HepG2 (cell line): ENCODE measurements around the gene WFDC11. TPM values are rescaled to one million over a fixed set of nuclear protein-coding genes. Genes with fewer than 3 reads are reported as not detected.

Experiments used
- ATAC-seq: fragments of 200-7000 bp; cut with Tn5 transposase; 3 replicates; pipeline ENCODE4 v1.9.1; 2020; ENCODE audit warnings: mild to moderate bottlenecking, moderate library complexity
- BruUV-seq: library from RNA; stranded (reverse); fragments of 400-500 nt; replicated peaks from 2 replicates; lab custom pipeline; 2021; lab: Mats Ljungman, UMichigan
- CTCF ChIA-PET: fragments of 300-600 bp; formaldehyde crosslinking; extraction: SDS; loops from one replicate; lab custom pipeline; 2021; ENCODE audit warnings: low total read pairs, inconsistent platforms, low intra/inter-chr PET ratio; lab: Yijun Ruan, JAX
- POLR2A ChIA-PET: fragments of 350-600 bp; sonication (Branson Sonifier 250); formaldehyde crosslinking; loops from one replicate; lab custom pipeline; 2020; ENCODE audit warnings: antibody characterized with exemption, inconsistent platforms; lab: Yijun Ruan, JAX
- DNase-seq: peaks from one replicate; pipeline ENCODE4 v3.0.0-alpha.2; 2015; ENCODE audit warnings: low spot score
- FAIRE-seq: peaks from 3 replicates; lab custom pipeline; 2011; peaks lifted over from hg19 to GRCh38; lab: Jason Lieb, UNC
- H2AFZ ChIP-seq: one replicate; pipeline ENCODE4 v1.6.1; 2011; ENCODE audit warnings: low read length, inconsistent platforms
- H3K27ac ChIP-seq: fragments of 300-600 bp; 3 replicates; pipeline ENCODE4 v1.8.0; 2011; ENCODE audit warnings: mixed run types, mild to moderate bottlenecking, mixed read lengths, low read length, inconsistent platforms; ENCODE audit not compliant: insufficient read depth; ENCODE audit errors: extremely low read length
- H3K27me3 ChIP-seq, 2 experiments: fragments of 200-600 bp in 1 of 2; 2 replicates in 1 of 2; 3 replicates in 1 of 2; pipeline versions ENCODE4 v1.6.0 to v1.8.0; 2011; ENCODE audit warnings: low read length in 2 of 2, mild to moderate bottlenecking in 2 of 2, moderate library complexity in 2 of 2, inconsistent platforms in 1 of 2; ENCODE audit not compliant: insufficient read depth in 2 of 2, control insufficient read depth in 1 of 2
- H3K36me3 ChIP-seq, 2 experiments: fragments of 200-600 bp in 1 of 2; replicated peaks in 1 of 2; 2 replicates in 1 of 2; 3 replicates in 1 of 2; pipeline versions ENCODE4 v1.5.1 to v1.8.0; 2011; ENCODE audit warnings: low read length in 2 of 2, inconsistent platforms in 1 of 2; ENCODE audit not compliant: insufficient read depth in 2 of 2, control insufficient read depth in 1 of 2
- H3K4me1 ChIP-seq: 2 replicates; pipeline ENCODE4 v1.5.1; 2012; ENCODE audit warnings: low read length, inconsistent platforms; ENCODE audit not compliant: insufficient read depth
- H3K4me2 ChIP-seq: 2 replicates; pipeline ENCODE4 v1.6.0; 2011; ENCODE audit warnings: low read depth, low read length, inconsistent platforms
- H3K4me3 ChIP-seq, 3 experiments: fragments of 200-600 bp in 1 of 3; sonication (generic), shearing (Covaris generic) in 1 of 3; replicated peaks in 1 of 3; 2 replicates each; pipeline ENCODE4 v1.5.1; 2011 to 2016; ENCODE audit warnings: low read length in 3 of 3, inconsistent platforms in 2 of 3, low read depth in 2 of 3, mild to moderate bottlenecking in 2 of 3, control low read depth in 1 of 3, mixed read lengths in 1 of 3; ENCODE audit not compliant: insufficient read depth in 1 of 3
- H3K79me2 ChIP-seq: one replicate; pipeline ENCODE4 v1.6.1; 2011; ENCODE audit warnings: low read length, inconsistent platforms; ENCODE audit not compliant: insufficient read depth
- H3K9ac ChIP-seq: 2 replicates; pipeline ENCODE4 v1.6.0; 2011; ENCODE audit warnings: mild to moderate bottlenecking, low read depth, low read length, inconsistent platforms; ENCODE audit not compliant: insufficient read depth
- H3K9me3 ChIP-seq: 2 replicates; pipeline ENCODE4 v1.5.1; 2012; ENCODE audit warnings: mild to moderate bottlenecking, low read length
- H4K20me1 ChIP-seq: 2 replicates; pipeline ENCODE4 v1.6.0; 2011; ENCODE audit warnings: inconsistent platforms, mild to moderate bottlenecking, low read length, moderate library complexity; ENCODE audit not compliant: insufficient read depth
- GATA4 ChIP-seq: sonication (generic); IDR thresholded peaks from 2 replicates; pipeline ENCODE4 v1.6.1; 2016; ENCODE audit warnings: antibody characterized with exemption, low read depth, borderline replicate concordance
- HMGXB4 ChIP-seq, 2 experiments: sonication (generic) in 1 of 2; formaldehyde crosslinking in 1 of 2; IDR thresholded peaks; 2 replicates each; pipeline versions ENCODE4 v1.4.0 to v1.6.1; 2018 to 2020; ENCODE audit warnings: missing genetic modification reagents in 2 of 2, borderline replicate concordance in 1 of 2, low read depth in 1 of 2, mild to moderate bottlenecking in 1 of 2, missing biosample characterization in 1 of 2
- HNRNPK ChIP-seq: fragments of 200-400 bp; formaldehyde crosslinking; IDR thresholded peaks from 2 replicates; pipeline ENCODE4 v1.6.1; 2018; ENCODE audit warnings: low read length, low read depth, moderate library complexity, mild to moderate bottlenecking; ENCODE audit not compliant: poor library complexity, severe bottlenecking
- HOXA5 ChIP-seq: sonication (generic); formaldehyde crosslinking; IDR thresholded peaks from 2 replicates; pipeline ENCODE4 v1.4.0; 2020; ENCODE audit warnings: missing genetic modification reagents
- NFE2L1 ChIP-seq: sonication (generic); formaldehyde crosslinking; IDR thresholded peaks from 2 replicates; pipeline ENCODE4 v1.4.0; 2020; ENCODE audit warnings: missing genetic modification reagents, mild to moderate bottlenecking, borderline replicate concordance
- NFYB ChIP-seq: sonication (generic); formaldehyde crosslinking; IDR thresholded peaks from 2 replicates; pipeline ENCODE4 v1.4.0; 2020; ENCODE audit warnings: missing genetic modification reagents
- SP1 ChIP-seq, 2 experiments: fragments of 450-650 bp in 1 of 2; sonication (generic) in 1 of 2; formaldehyde crosslinking in 1 of 2; IDR thresholded peaks; 2 replicates each; pipeline versions ENCODE4 v1.4.0 to v1.6.1; 2016 to 2020; ENCODE audit warnings: missing genetic modification reagents in 1 of 2
- TMF1 ChIP-seq: sonication (generic); formaldehyde crosslinking; IDR thresholded peaks from 2 replicates; pipeline ENCODE4 v1.8.1; 2022; ENCODE audit warnings: low read depth, missing genetic modification reagents
- ZNF260 ChIP-seq: sonication (generic); formaldehyde crosslinking; IDR thresholded peaks from 2 replicates; pipeline ENCODE4 v1.4.0; 2020; ENCODE audit warnings: missing genetic modification reagents, low read depth, mild to moderate bottlenecking, borderline replicate concordance
- ZNF34 ChIP-seq: sonication (generic); formaldehyde crosslinking; IDR thresholded peaks from 2 replicates; pipeline ENCODE4 v1.4.0; 2020; ENCODE audit warnings: mild to moderate bottlenecking, missing genetic modification reagents, borderline replicate concordance
- ZNF850 ChIP-seq: sonication (generic); formaldehyde crosslinking; conservative IDR thresholded peaks from 2 replicates; pipeline ENCODE4 v1.9.0; 2021; ENCODE audit warnings: mild to moderate bottlenecking, missing genetic modification reagents
- WGBS: methylation state at CpG from one replicate; pipeline ENCODE4 v1.1.6; 2017; ENCODE audit warnings: low lambda C conversion rate; 5-methylcytosine and 5-hydroxymethylcytosine counted together
- in situ Hi-C: cut with HindIII; loops from 2 replicates; pipeline ENCODE4 v1.10.0; 2017; ENCODE audit warnings: low pct_unique_long_range_greater_than_20kb; ENCODE audit not compliant: extremely low pct_ligation_motif_present
- intact Hi-C: fragments of 100-400 bp; cut with micrococcal nuclease; formaldehyde crosslinking; loops from one replicate; pipeline ENCODE4 v1.10.0; 2022; ENCODE audit not compliant: unreplicated experiment
- polyA plus RNA-seq, 8 experiments: library from polyadenylated mRNA; depleted of rRNA in 3 of 8; stranded (reverse) in 7 of 8; unstranded in 1 of 8; fragments of >200 nt; fragmentation: Illumina TruSeq in 4 of 8; extraction: Trizol in 4 of 8; gene quantifications; 2 replicates each; pipeline versions ENCODE4 v1.2.1 to v1.2.3, GENCODE V29; 2011 to 2016; ENCODE audit warnings: low read depth in 4 of 8, missing spikeins in 1 of 8, mixed read lengths in 1 of 8; ENCODE audit not compliant: insufficient read depth in 1 of 8
- total RNA-seq, 5 experiments: library from RNA; depleted of rRNA; stranded (reverse); fragments of >200 nt; fragmentation: Illumina TruSeq; extraction: Trizol; gene quantifications; 2 replicates each; pipeline ENCODE4 v1.2.3, GENCODE V29; 2016; ENCODE audit warnings: low read depth in 1 of 5
- TF ChIP-seq, protein P1 (sequence below): sonication (generic); formaldehyde crosslinking; IDR thresholded peaks from 2 replicates; pipeline ENCODE4 v1.4.0; 2020; ENCODE audit warnings: mild to moderate bottlenecking, missing genetic modification reagents

WFDC11 gene
- total and polyA plus RNA-seq, 2 of the 13 experiments (the other 11 are each of a cell fraction or from before 2014, with no cell fraction given), result not detected

DNA sequence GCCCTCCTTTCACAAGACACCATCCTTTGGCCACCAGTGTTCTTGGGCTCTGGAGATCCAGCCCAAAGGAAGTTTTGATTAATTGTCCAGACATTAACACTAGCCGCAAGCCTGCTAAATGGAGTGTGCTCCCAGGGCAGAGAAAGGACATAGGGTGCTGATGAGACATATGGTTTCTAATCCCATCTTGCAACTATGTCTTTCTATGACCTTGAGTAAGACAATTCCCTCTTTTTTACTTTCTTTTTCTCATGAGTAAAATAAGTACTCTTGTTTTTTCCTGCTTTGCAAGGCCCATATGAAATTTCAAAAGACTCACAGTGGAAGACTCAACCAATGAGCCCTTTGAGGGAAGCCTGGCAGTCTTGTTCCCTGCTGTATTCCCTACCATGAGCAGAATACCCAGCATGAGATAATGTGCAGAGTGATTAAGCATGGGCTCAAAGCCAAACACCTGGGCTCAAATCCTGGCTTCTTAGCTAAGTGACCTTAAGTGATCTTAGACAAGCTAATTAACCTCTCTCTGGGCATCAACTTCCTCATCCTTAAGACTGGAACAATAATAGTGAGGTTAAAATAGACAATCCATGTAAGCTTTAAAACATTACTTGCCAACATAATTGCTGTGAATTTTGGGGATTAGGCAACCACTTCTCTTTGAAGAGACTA lies 35.1 kb upstream of the WFDC11 start, which contains the start of gene WFDC10B:
TSS of gene WFDC10B (minus strand) at position 51 of the 669 bp plus-strand sequence. CDS start 19,027 bp downstream, outside the sequence.
- no peak for FAIRE-seq
- peaks cover 0 to 12% of the 10 kb centered on the region in 2 experiments; a peak in 2 of 5 replicates for H3K27me3 ChIP-seq
- no peak for TF ChIP-seq ZNF850 (CRISPR knock-in tag)
- no peak for TF ChIP-seq HNRNPK
- no peak for TF ChIP-seq GATA4
- TF ChIP-seq HMGXB4 (CRISPR knock-in tag; IDR thresholded peaks at IDR 0.05; ENCODE audit: borderline replicate concordance in 1 of 2, low read depth in 1 of 2), result no peak
- TF ChIP-seq SP1 (IDR thresholded peaks at IDR 0.05), result no peak
- no peak for TF ChIP-seq SP1 (CRISPR knock-in tag; IDR thresholded peaks at IDR 0.05)
- TF ChIP-seq HOXA5 (CRISPR knock-in tag), result no peak
- TF ChIP-seq TMF1 (CRISPR knock-in tag), result no peak
- TF ChIP-seq NFE2L1 (CRISPR knock-in tag), result no peak
- TF ChIP-seq, protein P1, sequence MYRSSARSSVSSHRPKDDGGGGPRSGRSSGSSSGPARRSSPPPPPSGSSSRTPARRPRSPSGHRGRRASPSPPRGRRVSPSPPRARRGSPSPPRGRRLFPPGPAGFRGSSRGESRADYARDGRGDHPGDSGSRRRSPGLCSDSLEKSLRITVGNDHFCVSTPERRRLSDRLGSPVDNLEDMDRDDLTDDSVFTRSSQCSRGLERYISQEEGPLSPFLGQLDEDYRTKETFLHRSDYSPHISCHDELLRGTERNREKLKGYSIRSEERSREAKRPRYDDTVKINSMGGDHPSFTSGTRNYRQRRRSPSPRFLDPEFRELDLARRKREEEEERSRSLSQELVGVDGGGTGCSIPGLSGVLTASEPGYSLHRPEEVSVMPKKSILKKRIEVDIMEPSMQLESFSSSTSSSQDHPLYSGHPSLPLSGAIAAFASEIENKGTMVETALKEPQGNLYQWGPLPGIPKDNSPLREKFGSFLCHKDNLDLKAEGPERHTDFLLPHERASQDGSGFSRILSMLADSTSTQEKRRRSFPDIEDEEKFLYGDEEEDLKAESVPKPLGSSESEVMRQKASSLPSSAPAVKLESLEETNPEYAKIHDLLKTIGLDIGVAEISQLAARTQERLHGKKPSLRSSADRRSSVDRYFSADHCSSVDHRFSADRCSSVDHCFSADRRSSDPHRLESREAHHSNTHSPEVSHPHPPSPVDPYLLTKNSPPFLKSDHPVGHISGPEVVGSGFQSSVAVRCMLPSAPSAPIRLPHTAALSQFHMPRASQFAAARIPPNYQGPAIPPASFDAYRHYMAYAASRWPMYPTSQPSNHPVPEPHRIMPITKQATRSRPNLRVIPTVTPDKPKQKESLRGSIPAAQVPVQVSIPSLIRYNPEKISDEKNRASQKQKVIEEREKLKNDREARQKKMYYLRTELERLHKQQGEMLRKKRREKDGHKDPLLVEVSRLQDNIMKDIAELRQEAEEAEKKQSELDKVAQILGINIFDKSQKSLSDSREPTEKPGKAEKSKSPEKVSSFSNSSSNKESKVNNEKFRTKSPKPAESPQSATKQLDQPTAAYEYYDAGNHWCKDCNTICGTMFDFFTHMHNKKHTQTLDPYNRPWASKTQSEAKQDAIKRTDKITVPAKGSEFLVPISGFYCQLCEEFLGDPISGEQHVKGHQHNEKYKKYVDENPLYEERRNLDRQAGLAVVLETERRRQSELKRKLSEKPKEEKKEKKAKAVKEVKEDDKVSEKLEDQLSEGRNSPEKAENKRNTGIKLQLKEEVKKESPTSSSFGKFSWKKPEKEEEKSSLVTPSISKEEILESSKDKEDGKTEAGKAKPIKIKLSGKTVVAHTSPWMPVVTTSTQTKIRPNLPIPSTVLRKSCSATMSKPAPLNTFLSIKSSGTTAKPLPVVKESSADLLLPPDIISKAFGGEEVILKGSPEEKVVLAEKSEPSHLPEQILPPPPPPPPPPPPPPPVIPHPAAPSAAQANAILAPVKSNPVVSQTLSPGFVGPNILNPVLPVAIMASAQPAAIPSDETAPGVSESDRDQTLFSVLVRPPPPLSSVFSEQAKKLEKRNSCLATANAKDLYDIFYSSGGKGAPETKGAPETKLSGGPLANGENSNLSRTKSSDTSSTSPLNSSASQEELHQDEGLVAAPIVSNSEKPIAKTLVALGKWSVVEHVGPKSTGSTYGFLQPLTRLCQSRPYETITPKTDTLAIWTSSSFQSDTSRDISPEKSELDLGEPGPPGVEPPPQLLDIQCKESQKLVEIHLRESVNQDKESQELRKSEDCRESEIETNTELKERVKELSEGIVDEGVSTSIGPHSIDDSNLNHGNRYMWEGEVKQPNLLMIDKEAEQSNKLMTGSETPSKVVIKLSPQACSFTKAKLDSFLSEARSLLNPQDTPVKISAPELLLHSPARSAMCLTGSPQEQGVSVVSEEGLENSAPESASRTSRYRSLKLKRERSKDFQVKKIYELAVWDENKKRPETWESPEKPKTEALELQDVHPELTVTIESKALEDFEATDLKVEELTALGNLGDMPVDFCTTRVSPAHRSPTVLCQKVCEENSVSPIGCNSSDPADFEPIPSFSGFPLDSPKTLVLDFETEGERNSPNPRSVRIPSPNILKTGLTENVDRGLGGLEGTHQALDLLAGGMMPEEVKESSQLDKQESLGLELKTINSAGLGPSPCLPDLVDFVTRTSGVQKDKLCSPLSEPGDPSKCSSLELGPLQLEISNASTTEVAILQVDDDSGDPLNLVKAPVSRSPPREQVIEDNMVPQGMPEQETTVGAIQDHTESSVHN (CRISPR knock-in tag), result no peak
- TF ChIP-seq ZNF34 (CRISPR knock-in tag), result no peak
- no peak for TF ChIP-seq NFYB (CRISPR knock-in tag)
- TF ChIP-seq ZNF260 (CRISPR knock-in tag), result no peak

More for the DNA sequence above, 35.1 kb upstream of the WFDC11 start, which contains the start of gene WFDC10B:
- POLR2A ChIA-PET, result no interaction called here
- Histone ChIP-seq H3K9ac (no peak within 1 kb of the TSS), H3K4me1 (no peaks in the 10 kb centered on the region), H3K27ac (no peak within 1 kb of the TSS), H2AFZ (no peak within 1 kb of the TSS), H4K20me1 (no peaks in the 10 kb centered on the region), H3K4me2 (no peak within 1 kb of the TSS), H3K36me3 (no peaks in the 10 kb centered on the region), H3K79me2 (no peaks in the 10 kb centered on the region), H3K9me3 (no peaks in the 10 kb centered on the region), H3K4me3 (no peak within 1 kb of the TSS)
- in situ Hi-C loops, result no loop called here
- CTCF ChIA-PET, result no interaction called here
- 68% methylated on average over 1 of the region's 1 CpG for WGBS
- intact Hi-C loops, result no loop called here
- ATAC-seq (no peak), DNase-seq (no peak)
- BruUV-seq, result no TSS peak
